Measurements from ENCODE around the gene MT1H.
"Not testable (repeated sequence)": the region's sequence is repeated elsewhere in the genome, so short reads cannot be mapped to it uniquely, and the experiment has no call there.

The MT1H gene

DNA sequence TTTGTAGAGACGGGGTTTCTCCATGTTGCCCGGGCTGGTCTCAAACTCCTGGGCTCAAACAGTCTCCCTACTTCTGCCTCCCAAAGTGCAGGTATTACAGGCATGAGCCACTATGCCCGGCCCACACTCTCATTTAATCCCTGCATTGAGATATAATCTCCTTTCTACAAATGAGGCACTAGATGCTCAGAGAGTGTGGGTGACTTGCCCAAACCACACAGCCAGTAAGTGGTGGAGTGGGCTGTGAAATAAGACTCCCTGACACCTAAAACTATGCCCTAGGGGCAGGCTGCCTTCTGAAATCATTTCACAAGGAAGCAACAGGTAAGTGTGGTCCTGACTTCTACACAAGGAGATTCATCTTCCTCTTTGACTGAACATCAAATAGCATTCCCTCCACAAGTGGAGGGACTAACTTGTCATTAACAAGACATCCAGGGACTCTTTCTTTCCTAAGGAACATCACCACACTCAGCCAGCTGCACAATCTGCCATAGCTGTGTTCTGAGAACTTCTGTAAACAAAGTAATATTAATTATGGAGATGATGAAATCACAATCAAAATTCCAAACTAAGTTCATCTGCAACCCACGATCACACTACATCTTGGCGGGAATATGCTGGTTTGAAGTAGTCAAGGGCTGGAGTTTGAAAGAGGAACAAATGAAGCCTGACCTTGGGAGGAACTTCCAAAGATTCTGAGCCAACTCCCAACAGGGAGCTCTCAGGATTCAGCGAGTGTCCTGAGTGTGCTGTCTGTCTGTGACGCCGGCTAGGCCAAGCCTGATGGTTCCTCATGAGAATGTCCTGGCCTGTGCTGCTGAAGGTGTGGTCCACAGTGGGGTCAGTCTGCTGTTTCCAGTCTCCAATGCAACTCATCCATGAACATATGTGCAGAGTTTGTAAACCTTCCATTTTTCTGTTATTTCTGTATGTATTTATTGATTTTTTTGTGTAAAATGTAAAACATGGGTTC lies 4.0 kb upstream of the MT1H start:
- not testable (repeated sequence) for DNase-seq

DNA sequence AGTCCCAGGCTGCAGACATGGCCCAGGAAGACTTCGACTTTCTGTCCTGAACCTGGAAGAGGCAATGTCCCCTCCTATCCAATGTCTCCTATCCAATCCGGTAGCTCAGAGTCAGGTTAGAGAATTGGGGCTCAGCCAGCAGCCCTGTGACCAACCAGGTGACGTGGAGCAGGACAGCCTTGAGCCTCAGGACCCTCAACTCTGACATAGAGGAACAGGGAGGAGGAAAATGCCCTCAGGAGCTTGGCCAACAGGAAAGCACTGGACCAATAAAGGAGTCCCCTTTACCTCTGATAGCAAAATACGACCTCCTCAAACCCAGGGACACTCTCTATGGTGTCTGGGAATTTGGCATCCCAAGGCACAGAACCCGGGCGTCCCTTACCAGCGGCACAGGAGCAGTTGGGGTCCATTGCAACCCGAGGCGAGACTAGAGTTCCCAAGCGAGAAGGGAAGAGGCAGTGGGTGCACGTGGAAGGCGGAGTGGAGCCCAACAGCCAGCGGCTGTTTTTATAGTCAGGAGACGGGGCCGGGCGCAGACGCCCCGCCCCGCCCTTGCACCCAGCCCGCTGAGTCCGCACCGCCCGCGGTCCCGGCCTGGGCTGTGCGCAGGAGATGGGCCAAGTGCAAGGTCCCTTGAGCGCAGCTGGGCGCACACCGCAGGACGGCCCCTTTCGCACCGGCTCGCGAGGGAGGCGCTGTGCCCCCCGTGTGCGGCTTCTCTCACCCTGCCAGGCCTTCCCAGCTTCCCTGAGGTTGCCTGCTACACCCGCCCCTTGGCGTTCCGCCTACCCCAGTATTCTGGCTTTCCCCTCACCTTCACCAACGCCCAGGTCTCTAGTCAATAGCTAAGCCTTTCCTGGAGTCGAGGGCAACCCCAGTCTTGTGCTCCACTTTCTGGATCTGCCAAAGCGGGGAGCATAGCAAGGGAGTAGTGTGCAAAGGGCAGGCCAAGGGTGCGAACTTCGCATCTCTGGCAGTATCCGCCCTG lies 1.7 kb upstream of the MT1H start, which contains the start of gene MT1G:
MT1G (minus strand) TSS at position 485 of the 991 bp plus-strand sequence; CDS start at position 413, 72 bp downstream.
- DNase-seq, result no peak

DNA sequence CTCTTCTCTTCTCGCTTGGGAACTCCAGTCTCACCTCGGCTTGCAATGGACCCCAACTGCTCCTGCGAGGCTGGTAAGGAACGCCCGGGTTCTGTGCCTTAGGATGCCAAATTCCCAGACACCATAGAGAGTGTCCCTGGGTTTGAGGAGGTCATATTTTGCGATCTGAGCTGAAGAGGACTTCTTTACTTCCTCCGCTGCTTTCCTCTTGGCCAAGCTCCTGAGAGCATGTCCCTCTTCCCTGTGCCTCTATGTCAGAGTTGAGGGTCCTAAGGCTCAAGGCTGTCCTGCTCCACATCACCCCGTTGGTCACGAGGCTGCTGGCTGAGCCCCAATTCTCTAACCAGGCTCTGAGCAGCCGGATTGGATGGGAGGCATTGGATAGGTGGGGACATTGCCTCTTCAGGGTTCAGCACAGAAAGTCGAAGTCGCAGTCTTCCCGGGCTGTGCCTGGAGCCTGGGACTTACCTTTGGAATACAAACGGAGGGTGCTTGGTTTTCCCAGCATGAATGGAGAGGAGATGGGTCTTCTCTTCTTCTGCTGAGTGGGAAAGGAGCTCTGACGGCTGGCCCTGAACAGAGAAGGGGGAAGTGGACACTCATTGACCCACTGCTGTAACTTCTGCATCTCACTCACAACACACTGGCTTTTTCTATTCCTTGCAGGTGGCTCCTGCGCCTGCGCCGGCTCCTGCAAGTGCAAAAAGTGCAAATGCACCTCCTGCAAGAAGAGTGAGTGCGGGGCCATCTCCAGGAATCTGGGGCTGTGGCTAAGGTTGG lies 416 bp downstream of the MT1H start:
- DNase-seq, result no peak

DNA sequence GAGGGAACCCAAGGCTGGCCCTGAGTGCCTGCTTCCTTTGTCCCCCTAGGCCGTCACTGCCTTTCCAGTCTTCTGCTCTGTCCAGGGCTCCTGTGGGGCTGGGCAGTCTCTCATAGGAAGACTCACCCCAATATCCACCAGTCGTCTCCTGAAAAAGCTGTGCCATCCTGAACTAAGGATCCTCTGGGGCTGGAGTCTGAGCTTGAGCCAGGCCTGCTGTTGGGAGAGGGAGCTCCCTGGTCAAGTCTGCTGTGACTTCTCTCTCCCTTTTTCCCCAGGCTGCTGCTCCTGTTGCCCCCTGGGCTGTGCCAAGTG lies 963 bp downstream of the MT1H start:
- no peak for DNase-seq

DNA sequence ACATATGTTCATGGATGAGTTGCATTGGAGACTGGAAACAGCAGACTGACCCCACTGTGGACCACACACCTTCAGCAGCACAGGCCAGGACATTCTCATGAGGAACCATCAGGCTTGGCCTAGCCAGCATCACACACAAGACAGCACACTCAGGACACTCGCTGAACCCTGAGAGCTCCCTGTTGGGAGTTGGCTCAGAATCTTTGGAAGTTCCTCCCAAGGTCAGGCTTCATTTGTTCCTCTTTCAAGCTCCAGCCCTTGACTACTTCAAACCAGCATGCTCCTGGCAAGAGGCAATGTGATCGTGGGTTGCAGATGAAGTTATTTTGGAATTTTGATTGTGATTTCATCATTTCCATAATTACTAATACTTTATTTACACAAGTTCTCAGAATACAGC lies 2.1 kb downstream of the MT1H start:
- DNase-seq, result not testable (repeated sequence)

DNA sequence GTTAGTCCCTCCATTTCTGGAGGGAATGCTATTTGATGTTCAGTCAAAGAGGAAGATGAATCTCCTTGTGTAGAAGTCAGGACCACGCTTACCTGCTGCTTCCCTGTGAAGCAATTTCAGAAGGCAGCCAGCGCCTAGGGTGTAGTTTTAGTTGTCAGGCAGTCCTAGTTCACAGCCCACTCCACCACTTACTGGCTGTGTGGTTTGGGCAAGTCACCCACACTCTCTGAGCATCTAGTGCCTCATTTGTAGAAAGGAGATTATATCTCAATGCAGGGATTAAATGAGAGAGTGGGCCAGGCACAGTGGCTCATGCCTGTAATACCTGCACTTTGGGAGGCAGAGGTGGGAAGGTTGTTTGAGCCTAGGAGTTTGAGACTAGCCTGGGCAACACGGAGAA lies 2.6 kb downstream of the MT1H start:
- DNase-seq, result not testable (repeated sequence)

DNA sequence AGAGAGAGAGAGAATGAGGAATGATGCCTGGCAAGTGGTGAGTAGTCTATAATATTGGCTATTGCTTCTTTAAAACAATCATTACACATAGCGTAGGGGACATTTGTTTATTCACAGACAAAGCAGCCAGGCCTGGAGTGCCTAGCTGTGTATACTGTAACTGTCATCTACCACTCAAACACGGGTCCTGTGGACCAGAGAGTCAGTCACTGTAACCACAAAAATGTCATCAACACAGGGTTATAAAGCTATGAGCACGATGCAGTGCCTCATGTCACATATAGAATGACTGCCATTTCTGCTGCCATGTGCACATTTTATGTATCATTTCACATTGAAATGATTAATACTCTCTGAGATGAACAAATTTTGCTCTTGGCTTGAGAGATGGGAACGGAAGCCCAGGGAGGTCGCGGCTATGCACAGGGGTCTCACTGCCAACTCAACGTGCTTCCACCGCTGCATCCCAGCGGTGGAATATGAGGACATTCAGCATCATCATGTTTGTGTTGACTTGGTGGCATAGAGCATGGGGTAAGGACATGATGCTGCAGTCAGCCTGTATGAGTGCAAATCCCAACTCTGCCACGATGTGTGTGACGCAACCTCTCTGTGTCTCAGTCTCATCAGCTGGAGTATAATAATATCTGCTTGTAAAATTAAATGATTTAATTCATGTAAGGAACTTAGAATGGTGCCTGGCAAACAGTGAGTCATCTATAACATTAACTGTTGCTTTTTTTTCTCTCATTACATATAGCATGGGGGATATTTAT lies 3.3 kb downstream of the MT1H start:
- no peak for DNase-seq

DNA sequence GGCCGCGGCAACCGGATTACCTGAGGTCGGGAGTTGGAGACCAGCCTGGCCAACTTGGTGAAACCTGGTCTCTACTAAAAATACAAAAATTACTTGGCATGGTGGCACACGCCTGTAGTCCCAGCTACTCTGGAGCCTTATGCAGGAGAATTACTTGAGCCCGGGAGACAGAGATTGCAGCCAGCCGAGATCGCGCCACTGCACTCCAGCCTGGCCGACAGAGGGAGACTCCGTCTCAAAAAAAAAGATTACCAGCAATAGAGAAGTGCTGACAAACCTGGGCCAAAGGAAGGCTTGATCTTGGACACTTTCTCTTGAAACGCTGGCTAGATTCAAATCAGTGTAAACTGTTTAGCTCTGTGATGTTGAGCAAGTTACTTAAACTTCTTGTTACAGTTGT lies 4.3 kb downstream of the MT1H start:
- no peak for DNase-seq

DNA sequence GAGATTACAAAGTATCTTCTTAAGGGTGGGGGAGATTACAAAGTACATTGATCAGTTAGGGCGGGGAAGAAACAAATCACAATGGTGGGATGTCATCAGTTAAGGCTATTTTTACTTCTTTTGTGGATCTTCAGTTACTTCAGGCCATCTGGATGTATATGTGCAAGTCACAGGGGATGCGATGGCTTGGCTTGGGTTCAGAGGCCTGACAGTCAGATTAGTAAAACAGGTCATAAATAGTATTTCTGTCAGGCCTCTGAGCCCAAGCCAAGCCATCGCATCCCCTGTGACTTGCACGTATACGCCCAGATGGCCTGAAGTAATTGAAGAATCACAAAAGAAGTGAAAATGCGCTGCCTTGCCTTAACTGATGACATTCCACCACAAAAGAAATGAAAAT lies 5.0 kb downstream of the MT1H start:
- not testable (repeated sequence) for DNase-seq

DNA sequence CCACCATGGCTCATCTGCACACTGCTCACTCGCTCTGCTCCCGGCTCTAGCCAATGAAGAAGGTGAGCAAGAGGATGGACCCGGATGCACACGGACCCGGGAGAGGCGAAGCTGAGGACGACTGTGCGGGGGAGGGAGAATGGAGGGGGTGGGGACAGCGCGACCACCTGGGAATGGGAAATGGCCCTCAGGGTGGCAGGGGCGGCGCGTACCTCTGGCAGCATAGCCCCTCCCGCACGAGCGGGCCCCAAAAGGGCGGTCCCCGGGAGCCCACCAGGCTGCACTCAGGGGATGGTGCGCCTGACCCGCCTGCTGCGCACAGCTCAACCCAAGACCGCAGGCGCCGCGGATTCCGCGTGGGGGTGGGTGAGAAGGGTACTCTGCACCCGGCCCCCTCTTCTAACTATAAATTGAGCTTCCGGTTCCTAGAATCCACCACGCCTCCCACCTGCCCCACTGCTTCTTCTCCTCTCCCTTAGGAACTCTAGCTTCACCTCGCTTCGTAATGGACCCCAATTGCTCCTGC lies 6.1 kb downstream of the MT1H start:
- no peak for DNase-seq

DNA sequence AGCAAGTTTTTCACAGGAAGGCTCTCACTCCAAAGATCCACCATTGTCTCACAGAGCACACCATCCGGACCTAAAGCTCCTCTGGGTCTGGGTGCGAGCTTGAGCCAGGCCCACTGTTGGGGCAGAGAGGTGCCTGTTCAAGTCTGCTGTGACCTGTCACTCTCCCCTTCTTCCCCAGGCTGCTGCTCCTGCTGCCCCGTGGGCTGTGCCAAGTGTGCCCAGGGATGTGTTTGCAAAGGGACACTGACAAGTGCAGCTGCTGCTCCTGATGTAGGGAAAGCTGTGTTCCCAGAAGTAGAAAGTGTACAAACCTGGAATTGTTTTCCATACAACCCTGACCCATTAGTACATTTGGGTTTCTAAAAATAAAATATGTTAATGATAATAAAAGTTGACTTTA lies 7.9 kb downstream of the MT1H start:
- no peak for DNase-seq

DNA sequence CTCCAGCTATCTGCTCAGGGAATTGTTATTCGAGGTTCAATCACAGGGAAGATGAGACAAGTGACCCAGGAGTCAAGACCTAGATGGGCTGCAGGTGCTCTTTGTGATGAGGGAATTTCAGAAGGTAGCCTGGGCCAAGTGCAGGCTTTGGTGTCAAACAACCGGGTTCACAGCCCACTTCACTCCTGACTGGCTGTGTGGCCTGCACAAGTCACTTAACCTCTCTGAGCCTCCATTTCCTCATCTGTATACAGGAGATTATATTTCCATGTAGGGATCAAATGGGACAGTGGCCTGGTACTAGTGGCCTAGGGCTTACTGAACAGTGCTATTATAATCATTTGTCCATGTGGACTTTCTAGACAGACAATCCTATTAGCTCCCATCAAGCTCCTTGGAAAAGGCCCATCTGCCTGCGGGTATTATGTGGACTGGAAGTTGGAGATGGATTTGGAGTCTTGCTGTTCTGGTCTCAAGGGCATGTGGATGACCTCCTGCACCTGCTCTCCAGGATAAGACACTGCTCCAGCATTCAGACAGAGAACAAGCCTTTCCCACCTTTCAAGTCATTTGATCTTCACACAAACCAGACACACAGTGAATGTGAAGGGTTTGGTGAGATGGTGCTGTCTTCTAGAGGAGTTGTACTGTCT lies 9.6 kb downstream of the MT1H start:
- no peak for DNase-seq

DNA sequence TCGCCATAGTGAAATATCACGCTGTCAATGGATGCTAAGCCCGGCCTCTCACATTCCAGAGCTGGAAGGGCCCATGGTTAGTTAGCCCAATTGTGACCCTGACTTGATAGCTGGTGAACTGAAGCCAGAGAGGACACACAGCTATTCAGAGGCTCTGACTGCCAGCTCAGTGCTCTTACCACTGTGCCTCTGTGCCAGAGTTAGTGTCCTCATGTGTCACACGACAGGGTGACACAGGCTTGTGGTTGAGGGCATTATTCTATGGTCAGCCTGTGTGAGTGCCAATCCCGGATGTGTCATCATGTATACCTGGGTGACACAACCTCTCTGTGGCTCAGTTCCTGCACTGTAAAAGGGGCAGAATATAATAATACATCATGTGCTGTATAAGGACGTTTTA lies 10.2 kb downstream of the MT1H start:
- peak; percentile 58 for DNase-seq

DNA sequence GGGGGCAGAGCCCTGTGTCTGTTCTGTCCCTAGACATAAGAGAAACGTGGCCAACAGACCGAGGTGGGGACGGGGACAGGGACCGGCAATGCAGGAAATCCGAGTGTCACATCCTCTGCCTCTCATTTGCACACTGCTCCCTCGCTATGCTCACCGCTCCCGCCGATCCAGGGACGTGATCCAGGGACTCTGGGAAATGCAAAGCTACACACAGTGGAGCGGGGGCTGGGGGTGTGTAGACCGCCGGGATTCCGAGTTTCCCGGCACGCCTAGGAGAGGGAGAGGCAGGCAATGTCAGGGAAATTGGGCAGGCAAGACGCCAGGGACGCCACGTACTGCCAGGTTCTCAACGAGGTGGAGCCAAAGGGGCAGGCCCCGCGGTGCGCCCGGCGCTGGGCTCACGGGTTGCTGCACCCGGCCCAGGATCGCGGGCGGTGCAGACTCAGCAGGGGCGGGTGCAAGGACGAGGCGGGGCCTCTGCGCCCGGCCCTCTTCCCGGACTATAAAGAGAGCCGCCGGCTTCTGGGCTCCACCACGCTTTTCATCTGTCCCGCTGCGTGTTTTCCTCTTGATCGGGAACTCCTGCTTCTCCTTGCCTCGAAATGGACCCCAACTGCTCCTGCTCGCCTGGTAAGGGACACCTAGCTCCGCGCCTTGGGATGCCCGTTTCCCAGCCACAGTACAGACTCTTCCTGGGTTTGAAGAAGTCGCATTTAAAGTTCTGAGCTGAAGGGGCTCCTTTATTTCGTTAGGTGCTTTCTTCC lies 12.5 kb downstream of the MT1H start, which contains the start of gene MT1X:
MT1X (plus strand) TSS at position 532 of the 764 bp plus-strand sequence; CDS start at position 603, 71 bp downstream.
- peak; percentile 83 for DNase-seq

DNA sequence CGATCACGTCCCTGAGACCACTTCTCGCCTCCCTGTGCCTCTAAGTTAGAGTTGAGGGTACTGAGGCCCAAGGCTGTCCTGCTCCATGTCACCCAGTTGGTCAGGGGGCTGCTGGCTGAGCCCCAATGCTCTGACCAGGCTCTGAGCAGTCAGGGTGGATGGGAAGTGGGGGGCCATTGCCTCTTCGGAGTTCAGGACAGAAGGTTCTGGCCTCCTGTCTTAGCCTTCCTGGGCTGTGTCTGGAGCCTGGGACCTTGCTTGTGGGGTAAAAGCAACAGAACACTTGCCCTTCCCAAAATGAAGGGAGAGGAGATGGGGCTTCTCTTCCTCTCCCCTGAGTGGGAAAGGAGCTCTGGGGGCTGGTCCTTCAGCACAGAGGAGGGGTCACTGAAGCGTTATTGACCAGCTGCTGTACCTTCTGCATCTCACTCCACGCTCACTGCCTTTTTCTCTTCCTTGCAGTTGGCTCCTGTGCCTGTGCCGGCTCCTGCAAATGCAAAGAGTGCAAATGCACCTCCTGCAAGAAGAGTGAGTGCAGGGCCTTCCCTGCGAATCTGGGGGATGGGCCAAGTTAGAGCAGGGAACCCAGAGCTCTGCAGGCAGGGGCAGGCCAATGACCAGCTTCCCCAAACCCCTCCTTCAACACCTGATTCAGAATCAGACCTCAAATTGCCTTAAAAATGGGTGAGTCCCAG lies 13.2 kb downstream of the MT1H start:
- no peak for DNase-seq

DNA sequence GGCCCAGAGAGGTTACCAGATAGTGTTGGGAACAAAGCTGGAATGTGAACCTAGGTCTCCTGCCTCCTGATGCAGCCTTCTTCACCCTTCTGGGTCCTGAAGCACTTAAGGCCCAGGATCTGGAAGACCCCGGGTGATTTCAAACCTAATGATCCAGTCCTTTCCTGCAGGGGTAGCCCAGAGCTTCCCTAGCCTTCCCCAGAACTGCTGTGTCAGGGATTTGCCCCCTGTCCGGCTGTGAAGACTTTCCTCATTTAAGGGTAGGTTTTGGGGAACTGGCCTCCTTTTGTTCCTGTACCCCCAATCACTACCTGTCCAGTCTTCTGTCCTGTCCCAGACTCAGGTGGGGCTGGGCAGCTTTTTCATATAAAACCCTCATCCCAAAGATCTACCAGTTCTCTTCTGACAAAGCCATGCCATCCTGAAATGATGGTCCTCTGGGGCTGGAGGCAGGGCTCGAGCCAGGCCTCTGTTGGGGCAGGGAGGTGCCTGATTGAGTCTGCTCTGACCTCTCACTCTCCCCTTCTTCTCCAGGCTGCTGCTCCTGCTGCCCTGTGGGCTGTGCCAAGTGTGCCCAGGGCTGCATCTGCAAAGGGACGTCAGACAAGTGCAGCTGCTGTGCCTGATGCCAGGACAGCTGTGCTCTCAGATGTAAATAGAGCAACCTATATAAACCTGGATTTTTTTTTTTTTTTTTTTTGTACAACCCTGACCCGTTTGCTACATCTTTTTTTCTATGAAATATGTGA lies 14.0 kb downstream of the MT1H start:
- no peak for DNase-seq

DNA sequence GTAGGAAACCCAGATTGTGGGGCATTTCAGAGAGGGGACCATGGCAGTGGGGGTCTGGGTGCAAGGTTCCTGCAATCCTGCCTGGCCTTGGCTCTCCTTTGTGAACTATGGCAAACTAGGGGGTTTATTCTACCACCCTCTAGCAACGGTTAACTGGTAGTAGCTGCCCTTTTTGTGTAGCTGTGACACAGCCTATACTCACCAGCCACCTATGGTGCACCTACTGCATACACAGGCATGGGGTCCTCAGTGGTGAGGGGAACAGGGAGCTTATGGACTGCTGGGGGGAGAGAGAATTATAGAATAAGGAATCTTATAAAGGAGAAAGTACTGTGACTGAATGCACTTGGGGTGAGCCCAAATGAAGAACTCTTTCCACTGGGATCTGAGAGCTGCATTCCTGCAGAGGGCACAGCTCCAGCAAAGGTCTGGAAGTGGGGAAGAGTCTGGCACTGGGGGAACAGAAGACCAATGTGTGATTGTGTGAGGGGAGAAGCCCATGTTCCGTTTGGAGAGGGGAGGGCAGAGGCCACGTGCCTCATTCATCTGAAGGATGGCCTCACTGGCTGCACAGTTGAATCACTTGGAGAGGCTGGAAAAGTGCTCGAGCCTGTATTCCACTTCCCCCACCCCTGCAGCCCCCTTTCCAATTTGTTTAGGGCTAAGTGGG lies 14.8 kb downstream of the MT1H start:
- DNase-seq, result no peak

DNA sequence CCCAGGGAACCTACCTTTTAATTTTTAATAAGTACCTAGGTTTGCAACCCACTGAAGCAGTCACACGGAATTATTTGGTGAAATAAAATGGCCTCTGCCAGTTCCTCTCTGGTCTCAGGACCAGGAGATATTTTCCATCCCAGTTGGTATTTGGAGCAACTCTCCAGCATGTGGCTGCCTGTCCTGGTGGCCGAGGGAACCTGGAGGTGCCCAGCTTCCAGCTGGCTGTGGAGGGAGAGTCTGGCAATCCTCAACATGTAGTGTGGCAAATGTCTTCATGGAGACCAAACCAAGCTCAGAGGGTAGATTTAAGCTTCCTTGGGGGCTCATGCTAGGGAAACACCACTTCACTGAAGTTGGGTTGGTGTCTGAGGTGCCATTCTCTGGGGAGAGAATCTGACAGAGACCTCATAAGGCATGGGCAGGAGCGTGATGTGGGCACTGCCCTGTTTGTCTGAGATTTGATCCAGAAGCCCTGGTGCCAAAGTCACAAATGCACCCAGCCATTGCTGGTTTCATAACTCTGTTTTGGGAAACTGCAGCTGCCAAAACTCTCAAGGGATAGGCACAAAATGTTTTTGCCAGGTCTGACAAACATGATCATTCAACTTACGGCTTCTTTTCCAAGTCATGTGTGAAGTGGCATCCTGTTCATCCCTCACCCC lies 15.4 kb downstream of the MT1H start:
- no peak for DNase-seq
